PC-9 (cell line): ENCODE measurements around the gene EED.

Experiments
- EZH2 ChIP-seq: fragments of 200-600 bp; sonication (generic); IDR thresholded peaks from 2 replicates; pipeline ENCODE4 v1.8.0; 2017; ENCODE audit warnings: antibody characterized with exemption, low read depth
- TF ChIP-seq, protein P1 (sequence below): fragments of 200-600 bp; sonication (generic); conservative IDR thresholded peaks from 2 replicates; pipeline ENCODE4 v1.6.1; 2017; ENCODE audit warnings: mixed run types, antibody characterized with exemption, mild to moderate bottlenecking, moderate library complexity

DNA sequence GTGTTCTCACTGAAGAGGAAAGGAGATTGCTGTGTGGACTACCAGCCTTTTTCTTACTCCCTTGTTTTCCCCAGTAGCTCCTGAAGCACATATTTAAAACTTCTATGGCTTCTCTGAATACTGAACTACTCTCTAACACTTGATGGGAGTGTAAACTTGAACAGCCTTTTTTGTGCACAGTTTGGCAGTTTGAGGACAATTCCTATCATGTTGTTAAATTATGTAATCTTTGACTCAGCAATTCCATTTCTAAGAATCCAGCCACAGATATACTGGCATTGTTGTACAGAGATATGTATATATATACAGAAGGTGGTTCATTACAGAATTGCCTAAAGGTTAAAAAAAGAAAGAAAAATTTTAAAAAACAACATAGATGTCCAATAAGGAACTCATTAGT is 47.1 kb upstream of the EED start:
- TF ChIP-seq, protein P1, sequence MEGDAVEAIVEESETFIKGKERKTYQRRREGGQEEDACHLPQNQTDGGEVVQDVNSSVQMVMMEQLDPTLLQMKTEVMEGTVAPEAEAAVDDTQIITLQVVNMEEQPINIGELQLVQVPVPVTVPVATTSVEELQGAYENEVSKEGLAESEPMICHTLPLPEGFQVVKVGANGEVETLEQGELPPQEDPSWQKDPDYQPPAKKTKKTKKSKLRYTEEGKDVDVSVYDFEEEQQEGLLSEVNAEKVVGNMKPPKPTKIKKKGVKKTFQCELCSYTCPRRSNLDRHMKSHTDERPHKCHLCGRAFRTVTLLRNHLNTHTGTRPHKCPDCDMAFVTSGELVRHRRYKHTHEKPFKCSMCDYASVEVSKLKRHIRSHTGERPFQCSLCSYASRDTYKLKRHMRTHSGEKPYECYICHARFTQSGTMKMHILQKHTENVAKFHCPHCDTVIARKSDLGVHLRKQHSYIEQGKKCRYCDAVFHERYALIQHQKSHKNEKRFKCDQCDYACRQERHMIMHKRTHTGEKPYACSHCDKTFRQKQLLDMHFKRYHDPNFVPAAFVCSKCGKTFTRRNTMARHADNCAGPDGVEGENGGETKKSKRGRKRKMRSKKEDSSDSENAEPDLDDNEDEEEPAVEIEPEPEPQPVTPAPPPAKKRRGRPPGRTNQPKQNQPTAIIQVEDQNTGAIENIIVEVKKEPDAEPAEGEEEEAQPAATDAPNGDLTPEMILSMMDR = no peak
- TF ChIP-seq EZH2 = no peak
